Mesothelial cell of epicardium (in vitro differentiated cells): Measurements from ENCODE around the gene FSIP1. TPM values are rescaled to one million over a fixed set of nuclear protein-coding genes. Genes with fewer than 3 reads are reported as not detected.

Source experiments
- DNase-seq, 2 experiments: peaks; one replicate each; pipeline ENCODE4 v3.0.0; 2021; ENCODE audit warnings: low spot score in 2 of 2; ENCODE audit not compliant: unreplicated experiment in 2 of 2
- H3K27ac Mint-ChIP-seq: 2 replicates; pipeline ENCODE4 v1.8.0; 2021; ENCODE audit warnings: mixed read lengths
- H3K27me3 Mint-ChIP-seq: 2 replicates; pipeline ENCODE4 v1.8.0; 2021; ENCODE audit warnings: low read depth, mixed read lengths
- H3K36me3 Mint-ChIP-seq: 2 replicates; pipeline ENCODE4 v1.8.0; 2021; ENCODE audit warnings: mixed read lengths
- H3K4me1 Mint-ChIP-seq: 2 replicates; pipeline ENCODE4 v1.8.0; 2021; ENCODE audit warnings: mixed read lengths
- H3K4me3 Mint-ChIP-seq: 2 replicates; pipeline ENCODE4 v1.8.0; 2021; ENCODE audit warnings: mild to moderate bottlenecking, moderate library complexity, mixed read lengths
- H3K9me3 Mint-ChIP-seq: 2 replicates; pipeline ENCODE4 v1.8.0; 2021; ENCODE audit warnings: mixed read lengths
- CTCF ChIP-seq: fragments of 200-600 bp; sonication (generic); IDR thresholded peaks from one replicate; pipeline ENCODE4 v1.5.0; 2021; ENCODE audit warnings: antibody characterized with exemption; ENCODE audit not compliant: unreplicated experiment
- total RNA-seq: library from RNA; stranded (reverse); gene quantifications from 3 replicates; pipeline ENCODE4 v1.2.1, GENCODE V29; 2021

FSIP1 gene
- total RNA-seq, 1 donor from 2014 or later = 0.74 TPM

- no peak overlapping the region for H3K4me3 Mint-ChIP-seq
- peaks cover 10% of the 10 kb centered on the region for H3K9me3 Mint-ChIP-seq
These were observed 21.6 kb downstream of the FSIP1 start for GRCh38 chr15:39761006-39761405.

GRCh38 chr15:39756806-39757522 is 25.7 kb downstream of the FSIP1 start:
- H3K4me3 Mint-ChIP-seq = no peak overlapping the region
- peaks cover 1% of the 10 kb centered on the region for H3K36me3 Mint-ChIP-seq
- no peak for DNase-seq
- H3K4me1 Mint-ChIP-seq = peaks cover 5% of the 10 kb centered on the region
- peak; percentile 93 for TF ChIP-seq CTCF
- H3K27me3 Mint-ChIP-seq = no peaks in the 10 kb centered on the region
- H3K9me3 Mint-ChIP-seq = peaks cover 9% of the 10 kb centered on the region
- H3K27ac Mint-ChIP-seq = no peak overlapping the region

More at GRCh38 chr15:39761006-39761405, 21.6 kb downstream of the FSIP1 start:
- no peaks in the 10 kb centered on the region for H3K27me3 Mint-ChIP-seq
- DNase-seq = no peak
- peaks cover 4% of the 10 kb centered on the region for H3K4me1 Mint-ChIP-seq
- H3K27ac Mint-ChIP-seq = no peak overlapping the region
- H3K36me3 Mint-ChIP-seq = peaks cover 1% of the 10 kb centered on the region
- no peak for TF ChIP-seq CTCF

GRCh38 chr15:39752991-39753390 is 29.6 kb downstream of the FSIP1 start:
- no peak overlapping the region for H3K4me3 Mint-ChIP-seq
- H3K9me3 Mint-ChIP-seq = peaks cover 35% of the 10 kb centered on the region
- peaks cover 5% of the 10 kb centered on the region for H3K4me1 Mint-ChIP-seq
- DNase-seq = no peak
- no peak overlapping the region for H3K27ac Mint-ChIP-seq
- H3K36me3 Mint-ChIP-seq = peaks cover 13% of the 10 kb centered on the region
- TF ChIP-seq CTCF = no peak
- H3K27me3 Mint-ChIP-seq = no peaks in the 10 kb centered on the region

- Mint-ChIP-seq H3K4me3 (no peak overlapping the region), H3K36me3 (peaks cover 13% of the 10 kb centered on the region), H3K27me3 (no peaks in the 10 kb centered on the region), H3K27ac (no peak overlapping the region), H3K4me1 (peaks cover 5% of the 10 kb centered on the region), H3K9me3 (peaks cover 35% of the 10 kb centered on the region)
- no peak for TF ChIP-seq CTCF
- no peak for DNase-seq
These were observed 30.4 kb downstream of the FSIP1 start for GRCh38 chr15:39752246-39752645.

- Mint-ChIP-seq H3K4me1 (peaks cover 6% of the 10 kb centered on the region), H3K27ac (no peak overlapping the region), H3K36me3 (peaks cover 13% of the 10 kb centered on the region), H3K27me3 (no peaks in the 10 kb centered on the region), H3K4me3 (no peak overlapping the region), H3K9me3 (peaks cover 31% of the 10 kb centered on the region)
- no peak for DNase-seq
- TF ChIP-seq CTCF = no peak
These were observed 34.4 kb downstream of the FSIP1 start for GRCh38 chr15:39748276-39748675.
